Activated naive CD4-positive, alpha-beta T cell (primary cell): ENCODE measurements around the gene FAF1.
"Not testable (repeated sequence)": the region's sequence is repeated elsewhere in the genome, so short reads cannot be mapped to it uniquely, and the experiment has no call there.

Experiments
- DNase-seq, 4 experiments: peaks; one replicate each; lab custom pipeline; 2025; lab: John Stamatoyannopoulos, UW

The FAF1 gene

DNA sequence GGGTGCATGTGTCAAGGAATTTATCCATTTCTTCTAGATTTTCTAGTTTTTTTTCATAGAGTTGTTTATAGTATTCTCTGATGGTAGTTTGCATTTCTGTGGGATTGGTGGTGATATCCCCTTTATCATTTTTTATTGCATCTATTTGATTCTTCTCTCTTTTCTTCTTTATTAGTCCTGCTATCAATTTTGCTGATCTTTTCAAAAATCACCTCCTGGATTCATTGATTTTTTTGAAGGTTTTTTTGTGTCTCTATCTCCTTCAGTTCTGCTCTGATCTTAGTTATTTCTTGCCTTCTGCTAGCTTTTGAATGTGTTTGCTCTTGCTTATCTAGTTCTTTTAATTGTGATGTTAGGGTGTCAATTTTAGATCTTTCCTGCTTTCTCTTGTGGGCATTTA is 52.5 kb downstream of the FAF1 start:
- DNase-seq = not testable (repeated sequence)

DNA sequence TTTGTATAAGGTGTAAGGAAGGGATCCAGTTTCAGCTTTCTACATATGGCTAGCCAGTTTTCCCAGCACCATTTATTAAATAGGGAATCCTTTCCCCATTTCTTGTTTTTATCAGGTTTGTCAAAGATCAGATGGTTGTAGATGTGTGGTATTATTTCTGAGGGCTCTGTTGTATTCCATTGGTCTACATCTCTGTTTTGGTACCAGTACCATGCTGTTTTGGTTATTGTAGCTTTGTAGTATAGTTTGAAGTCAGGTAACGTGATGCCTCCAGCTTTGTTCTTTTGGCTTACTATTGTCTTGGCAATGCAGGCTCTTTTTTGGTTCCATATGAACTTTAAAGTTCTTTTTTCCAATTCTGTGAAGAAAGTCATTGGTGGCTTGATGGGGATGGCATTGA is 54.0 kb downstream of the FAF1 start:
- not testable (repeated sequence) for DNase-seq

DNA sequence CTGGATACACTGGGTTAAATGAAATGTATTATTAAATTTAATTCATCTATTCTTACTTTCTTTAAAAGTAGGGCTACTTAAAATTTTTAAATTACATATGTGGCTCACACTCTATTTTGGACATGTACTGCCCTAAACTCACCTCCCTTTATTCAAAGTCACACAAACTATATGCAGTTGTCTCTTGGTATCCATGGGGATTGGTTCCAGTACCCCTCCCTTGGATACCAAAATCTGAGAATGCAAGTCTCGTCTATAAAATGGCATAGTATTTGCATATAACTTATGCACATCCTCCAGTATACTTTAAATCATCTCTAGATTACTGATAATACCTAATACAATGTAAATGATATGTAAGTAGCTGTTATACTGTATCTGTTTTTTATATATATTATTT is 57.6 kb downstream of the FAF1 start:
- no peak for DNase-seq

DNA sequence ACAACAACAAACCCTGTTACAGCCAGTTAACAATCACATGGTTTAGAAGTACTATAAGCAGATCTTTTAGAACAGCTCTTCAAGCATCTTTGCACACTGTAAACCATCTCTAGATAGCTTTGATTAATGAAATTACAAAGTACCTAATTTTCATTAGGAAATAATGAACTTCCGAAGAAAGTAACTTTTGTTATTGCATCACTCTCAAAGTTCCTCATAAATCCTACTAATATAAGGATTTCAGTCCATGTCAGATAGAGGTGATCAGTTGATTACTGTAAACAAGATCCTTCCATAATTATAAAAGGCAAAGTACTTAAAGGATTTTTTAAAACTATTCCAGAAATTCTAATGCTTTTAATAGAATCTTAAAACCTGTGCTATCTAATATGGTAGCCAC is 58.2 kb downstream of the FAF1 start:
- DNase-seq = no peak

DNA sequence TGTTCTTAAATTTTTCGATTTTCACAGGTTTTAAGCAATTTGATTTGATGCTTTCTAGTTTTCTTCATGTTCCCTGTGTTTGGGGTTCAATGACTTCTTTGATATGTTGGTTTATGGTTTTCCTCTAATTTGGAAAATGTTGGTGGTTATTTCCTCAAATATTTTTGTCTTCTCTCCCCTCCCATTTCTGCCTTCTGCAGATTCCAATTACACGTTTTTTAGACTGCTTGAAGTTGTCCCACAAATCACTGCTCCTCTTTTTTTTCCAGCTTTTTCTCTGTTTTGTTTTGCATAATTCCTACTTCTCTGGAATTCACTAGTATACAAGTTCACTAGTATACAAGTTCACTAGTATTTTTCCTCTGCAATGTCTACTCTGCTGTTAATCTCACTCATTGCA is 61.3 kb downstream of the FAF1 start:
- no peak for DNase-seq

DNA sequence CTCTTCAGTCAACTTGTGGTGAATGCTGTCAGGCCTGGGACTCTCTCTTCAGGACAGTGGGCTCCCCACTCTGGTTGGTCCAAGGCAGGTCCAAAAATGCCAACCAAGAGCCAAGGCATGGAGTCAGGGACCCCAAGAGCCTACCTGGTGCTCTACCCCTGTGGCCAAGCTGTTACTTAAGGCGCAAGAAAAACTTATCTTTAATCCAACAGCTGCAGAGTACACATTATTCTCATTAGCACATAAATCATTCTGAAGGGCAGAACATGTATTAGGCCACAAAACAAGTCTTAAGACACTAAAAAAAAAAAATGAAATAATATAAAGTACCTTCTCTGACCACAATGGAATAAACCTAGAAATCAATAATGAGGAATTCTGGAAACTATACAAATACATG is 65.7 kb downstream of the FAF1 start:
- DNase-seq = no peak

DNA sequence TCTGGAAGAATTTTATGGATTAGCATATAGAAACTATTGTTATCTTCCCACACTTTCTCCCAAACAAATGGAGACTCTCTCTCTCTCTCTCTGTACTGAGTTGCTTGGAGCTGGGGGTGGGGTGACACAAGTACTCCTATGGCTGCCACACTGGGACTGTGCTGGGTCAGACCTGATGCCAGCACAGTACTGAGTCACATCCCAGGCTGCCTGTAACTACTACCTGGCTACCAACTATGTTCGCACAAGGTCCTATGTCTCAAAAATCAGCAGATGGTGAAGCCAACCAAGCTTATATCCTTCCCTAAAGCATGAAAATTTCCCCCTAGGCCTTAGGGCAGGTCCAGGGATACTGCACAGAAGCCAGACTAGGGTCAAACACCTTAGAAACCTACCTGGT is 66.6 kb downstream of the FAF1 start:
- no peak for DNase-seq

DNA sequence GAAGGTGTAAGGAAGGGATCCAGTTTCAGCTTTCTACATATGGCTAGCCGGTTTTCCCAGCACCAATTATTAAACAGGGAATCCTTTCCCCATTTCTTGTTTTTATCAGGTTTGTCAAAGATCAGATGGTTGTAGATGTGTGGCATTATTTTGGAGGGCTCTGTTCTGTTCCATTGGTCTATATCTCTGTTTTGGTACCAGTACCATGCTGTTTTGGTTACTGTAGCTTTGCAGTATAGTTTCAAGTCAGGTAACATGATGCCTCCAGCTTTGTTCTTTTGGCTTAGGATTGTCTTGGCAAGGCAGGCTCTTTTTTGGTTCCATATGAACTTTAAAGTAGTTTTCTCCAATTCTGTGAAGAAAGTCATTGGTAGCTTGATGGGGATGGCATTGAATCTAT is 72.5 kb downstream of the FAF1 start:
- DNase-seq = not testable (repeated sequence)

DNA sequence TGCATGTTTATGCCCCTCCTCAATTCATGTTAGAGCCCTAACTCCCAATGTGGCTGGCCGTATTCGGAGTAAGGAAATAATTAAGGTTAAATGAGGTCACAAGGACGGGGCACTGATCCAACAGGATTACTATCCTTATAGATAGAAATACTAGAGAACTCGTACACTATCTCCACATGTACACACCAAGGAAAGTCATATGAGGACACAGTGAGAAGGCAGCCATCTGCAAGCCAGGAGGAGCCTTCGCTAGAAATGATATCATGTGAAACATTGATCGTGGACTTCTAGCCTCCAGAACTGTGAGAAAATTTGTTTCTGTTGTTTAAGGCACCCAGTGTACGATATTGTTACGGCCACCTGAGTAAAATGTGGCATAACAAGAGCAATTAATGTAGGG is 79.7 kb downstream of the FAF1 start:
- no peak for DNase-seq

DNA sequence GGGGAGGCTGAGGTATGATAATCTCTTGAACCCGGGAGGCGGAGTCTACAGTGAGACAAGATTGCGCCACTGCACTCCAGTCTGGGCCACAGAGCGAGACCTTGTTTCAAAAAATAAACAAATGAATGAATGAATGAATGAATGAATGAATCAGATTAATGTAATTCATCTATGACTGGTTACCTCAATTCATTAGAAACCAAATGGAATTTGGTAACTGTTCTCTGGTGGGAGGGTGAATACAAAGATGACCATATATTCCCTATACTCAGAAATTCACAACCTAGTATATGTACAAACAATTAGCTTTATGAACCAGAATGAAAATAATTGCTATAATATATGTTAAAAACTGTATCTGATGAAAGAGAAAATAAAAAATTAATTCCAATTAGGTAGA is 80.9 kb downstream of the FAF1 start:
- no peak for DNase-seq

DNA sequence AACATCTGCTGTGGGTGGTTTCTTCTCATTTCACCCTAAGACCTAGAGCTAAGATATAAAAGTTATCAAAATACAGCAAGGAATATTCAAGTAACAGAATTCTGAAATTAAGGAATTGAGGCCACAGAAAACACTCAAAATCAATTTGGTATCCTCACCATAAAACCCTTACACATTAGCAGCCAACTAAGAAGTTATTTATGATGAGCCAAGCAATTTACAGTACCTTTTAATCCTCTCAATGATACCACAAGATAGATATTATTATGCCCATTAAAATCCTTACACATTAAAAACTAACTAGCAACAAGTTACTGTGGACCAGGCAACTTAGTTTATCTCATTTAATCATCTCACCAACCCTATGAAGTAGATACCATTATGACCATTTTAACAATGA is 81.6 kb downstream of the FAF1 start:
- no peak for DNase-seq

DNA sequence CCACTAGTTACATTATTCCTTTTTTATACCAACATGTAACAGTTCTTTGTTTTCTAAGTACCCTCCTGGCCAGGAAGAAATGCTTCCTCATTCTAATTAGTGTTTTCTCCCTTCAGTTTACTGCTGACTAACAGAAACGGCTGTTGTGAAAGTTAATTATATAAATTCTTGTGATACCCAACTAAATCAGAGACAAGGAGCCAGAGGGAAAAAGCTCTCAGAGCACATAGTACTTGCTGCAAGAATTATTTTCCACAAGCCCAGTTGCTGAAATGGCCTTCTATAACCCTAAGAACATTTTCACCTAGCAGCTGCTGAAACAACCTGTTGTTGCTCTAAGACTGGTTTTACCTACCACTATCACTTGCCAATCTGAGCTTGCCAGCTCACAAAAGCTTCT is 82.4 kb downstream of the FAF1 start:
- no peak for DNase-seq

DNA sequence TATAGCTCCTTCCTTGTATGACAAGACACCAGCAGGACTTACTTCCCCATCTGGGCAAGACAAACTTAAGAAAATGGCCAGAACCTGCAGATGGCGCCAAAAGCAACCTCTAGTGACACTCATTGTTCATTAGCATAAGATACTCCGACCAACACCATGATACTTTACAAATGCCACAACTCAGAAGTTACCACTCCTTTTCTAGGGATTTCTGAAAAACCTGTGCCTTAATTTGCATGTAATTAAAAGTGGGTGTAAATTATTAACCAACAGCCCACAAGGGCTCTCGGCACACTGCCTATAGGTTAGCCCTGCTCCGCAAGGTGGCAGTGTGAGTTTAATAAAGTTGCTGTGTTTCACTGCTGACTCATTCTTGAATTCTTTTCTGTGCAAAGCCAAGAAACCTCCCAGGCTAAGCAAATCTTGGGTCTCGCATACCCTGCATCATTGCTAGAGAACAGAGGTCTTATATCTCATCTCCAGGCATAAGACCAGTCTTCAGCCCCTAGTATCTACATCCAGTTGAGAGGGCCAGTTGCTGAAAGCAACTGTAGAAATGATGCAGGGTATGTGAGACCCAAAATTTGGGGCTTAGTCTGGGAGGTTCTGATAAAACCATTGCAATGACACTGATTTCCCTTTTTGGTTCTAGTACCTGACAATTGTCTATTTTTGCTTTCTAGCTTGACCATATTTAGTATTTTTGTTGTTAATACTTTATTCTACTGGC is 86.4 kb downstream of the FAF1 start:
- DNase-seq = peak in 1 of 4 experiments; percentile 46

DNA sequence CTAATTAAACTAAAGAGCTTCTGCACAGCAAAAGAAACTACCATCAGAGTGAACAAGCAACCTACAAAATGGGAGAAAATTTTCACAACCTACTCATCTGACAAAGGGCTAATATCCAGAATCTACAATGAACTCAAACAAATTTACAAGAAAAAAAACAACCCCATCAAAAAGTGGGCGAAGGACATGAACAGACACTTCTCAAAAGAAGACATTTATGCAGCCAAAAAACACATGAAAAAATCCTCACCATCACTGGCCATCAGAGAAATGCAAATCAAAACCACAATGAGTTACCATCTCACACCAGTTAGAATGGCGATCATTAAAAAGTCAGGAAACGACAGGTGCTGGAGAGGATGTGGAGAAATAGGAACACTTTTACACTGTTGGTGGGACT is 95.2 kb downstream of the FAF1 start:
- not testable (repeated sequence) for DNase-seq

DNA sequence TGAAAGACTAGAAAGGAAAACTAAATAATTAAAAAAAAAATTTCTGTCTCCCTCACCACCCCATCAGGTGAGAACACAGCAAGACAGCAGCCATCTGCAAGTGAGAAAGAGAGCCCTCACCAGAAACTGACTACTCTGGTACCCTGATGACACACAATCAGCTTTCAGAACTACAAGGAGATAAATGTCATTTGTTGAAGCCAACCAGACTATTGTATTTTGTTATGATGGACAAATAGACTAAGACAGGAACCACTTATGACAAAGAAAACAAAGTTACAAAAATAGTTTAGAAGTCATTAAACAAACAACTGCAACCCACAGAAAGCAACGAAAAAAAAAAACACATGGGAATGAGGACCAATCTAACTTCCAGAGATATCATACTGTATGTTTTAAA is 98.3 kb downstream of the FAF1 start:
- no peak for DNase-seq

DNA sequence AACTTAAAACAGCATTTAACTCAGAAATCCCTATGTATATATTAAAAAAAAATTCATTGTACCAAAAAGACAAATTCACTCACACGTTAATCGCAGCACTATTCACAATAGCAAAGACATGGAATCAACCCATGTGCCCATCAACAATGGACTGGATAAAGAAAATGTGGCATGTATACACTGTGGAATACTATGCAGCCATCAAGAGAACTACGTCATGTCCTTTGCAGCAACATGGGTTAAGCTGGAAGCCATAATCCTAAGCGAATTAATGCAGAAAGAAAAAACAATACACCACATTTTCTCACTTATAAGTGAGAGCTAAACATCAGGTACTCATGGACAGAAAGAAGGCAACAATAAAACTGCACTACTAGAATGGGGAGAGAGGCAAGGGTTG is 99.4 kb downstream of the FAF1 start:
- DNase-seq = no peak

DNA sequence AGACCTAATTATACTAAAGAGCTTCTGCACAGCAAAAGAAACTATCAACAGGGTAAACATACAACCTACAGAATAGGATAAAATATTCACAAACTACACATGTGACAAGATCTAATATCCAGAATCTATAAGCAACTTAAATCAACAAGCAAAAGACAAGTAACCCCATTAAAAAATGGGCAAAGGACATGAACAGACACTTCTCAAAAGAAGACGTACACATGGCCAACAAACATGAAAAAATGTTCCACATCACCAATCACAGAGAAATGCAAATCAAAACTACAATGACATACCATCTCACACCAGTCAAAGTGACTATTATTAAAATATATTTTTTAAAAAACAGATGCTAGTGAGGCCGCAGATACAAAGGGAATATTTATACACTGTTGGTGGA is 99.8 kb downstream of the FAF1 start:
- no peak for DNase-seq

DNA sequence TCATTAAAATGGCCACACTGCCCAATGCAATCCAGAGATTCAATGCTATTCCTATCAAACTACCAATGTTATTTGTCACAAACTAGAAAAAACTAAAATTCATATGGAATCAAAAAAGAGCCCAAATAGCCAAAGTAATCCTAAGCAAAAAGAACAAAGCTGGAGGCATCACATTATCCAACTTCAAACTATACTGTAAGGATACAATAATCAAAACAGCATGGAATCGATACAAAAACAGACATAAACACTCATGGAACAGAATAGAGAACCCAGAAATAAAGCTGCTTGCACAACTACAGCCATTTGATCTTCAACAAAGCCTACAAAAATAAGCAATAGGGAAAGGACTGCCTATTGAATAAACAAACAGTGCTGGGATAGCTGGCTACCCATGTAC is 100.4 kb downstream of the FAF1 start:
- DNase-seq = no peak

DNA sequence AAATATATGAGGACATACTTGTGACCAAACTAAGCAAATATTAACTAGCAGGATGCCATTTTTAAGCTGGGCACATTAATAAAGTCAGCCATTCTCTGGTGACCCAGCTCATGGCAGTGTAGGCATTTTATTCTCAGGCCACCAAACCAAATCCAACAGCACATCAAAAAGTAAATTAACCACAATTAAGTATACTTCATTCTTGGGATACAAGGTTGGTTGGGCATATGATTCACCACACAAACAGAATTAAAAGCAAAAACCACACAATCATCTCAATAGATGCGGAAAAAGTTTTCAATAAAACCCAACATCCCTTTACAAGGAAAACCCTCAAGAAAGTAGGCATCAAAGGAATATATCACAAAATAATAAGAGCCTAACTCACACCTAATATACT is 101.3 kb downstream of the FAF1 start:
- no peak for DNase-seq

DNA sequence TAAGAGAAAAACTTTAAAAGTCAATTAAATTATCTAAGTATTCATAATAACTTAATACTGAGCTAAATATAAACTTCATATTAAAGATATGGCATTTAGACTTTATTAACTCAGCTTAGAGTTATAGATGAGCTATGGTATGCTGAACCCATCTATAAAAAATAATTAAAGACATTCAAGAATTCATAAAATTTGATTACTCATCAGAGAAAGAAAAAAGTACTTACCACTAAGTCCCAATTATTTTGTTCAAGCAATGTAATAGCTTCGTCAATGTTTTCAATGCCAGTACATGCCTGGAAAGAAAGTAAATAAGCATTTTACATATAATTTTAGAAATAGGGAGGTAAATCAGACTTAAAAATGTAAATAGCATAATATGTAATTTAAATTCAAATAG is 102.4 kb downstream of the FAF1 start:
- no peak for DNase-seq

DNA sequence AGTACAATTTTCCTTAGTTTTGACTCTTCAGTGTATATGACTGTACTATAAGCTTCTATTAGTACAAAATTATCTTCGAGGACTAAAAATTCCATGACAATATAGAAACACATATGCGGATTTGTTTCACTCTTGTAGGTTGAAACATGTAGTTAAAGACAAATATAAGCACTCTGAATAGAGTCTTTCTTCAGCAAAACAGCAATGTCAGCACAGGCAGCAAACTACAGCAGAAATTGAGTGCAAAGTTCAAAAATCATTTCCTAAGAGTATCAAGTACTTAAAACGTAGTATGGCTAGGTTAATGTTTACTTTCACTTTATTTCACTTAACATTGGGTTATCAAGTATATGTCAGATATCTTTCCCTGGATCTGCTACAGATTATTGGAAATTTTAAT is 106.7 kb downstream of the FAF1 start:
- no peak for DNase-seq

DNA sequence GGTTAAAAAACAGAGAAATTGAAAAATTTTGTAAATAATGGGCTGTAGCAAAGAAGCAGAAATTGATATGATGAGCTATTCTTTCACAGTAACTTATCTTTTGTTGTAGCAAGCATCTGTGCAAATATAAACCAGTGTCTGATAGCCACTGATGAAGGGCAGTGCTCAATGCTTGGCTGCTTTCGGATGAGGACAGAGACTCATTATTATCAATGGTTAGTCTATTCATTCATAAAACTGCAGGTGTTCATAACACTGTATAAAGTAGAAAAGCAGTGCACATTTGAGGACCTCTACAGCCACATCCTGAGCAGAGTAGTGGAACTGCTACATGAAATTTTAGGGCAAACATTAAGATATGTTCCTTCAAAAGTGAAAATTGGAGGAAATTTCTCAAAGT is 107.2 kb downstream of the FAF1 start:
- DNase-seq = no peak

DNA sequence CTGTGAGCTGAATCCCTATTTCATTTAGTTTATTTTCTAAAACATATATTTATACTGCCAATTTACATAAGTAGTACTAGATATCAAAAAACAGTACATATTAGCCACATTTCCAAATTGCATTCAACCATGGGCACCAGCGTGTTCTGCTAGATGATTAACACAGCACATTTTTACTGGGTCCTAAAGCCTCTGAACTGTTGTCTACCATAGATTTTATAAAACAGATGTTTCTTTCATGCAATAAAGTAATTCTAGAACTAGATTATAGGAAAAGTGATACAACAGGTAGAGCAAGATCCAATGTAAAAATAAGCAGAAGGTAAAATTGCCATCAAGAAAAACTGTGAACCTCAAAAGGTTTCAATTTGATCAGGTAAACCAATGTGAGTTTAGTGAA is 108.6 kb downstream of the FAF1 start:
- DNase-seq = no peak

DNA sequence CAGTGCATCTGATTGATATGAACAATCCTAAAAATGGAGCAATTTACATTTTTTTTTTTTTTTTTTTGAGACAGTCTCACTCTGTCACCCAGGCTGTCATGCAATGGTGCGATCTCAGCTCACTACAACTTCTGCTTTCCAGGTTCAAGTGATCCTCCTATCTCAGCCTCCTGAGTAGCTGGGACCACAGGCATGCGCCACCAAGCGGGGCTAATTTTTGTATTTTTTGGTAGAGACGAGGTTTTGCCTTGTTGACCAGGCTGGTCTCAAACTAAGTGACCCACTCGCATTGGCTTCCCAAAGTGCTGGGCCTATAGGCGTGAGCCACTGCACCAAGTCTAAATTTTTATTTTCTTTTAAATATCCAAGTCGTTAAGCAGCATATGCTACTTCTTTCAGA is 109.0 kb downstream of the FAF1 start:
- DNase-seq = no peak

DNA sequence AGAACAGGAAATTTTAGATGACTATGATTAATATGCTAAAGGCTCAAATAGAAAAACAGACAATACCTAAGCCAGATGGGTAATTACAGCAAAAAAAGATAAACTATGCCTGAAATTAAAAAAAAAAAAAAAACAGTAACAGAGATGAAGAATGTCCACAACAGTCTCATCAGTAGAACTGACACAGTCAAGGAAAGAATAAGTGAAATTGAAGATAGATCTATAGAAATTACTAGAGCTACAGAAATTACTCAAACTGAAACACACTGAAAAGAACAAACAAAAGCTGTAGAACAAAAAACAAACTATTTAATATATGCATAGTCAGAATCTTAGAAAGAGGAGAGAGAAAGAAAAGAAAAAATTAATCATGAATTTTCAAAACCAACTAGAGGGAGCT is 112.8 kb downstream of the FAF1 start:
- DNase-seq = no peak
